Inferior parietal cortex (tissue), 1 donor: ENCODE measurements around the gene PCGF5.
A peak's percentile ranks its signal among the peaks of the same experiment; 100 is the strongest.
"Not testable (repeated sequence)": the region's sequence is repeated elsewhere in the genome, so short reads cannot be mapped to it uniquely, and the experiment has no call there.

Experiments
- DNase-seq: peaks from one replicate; pipeline ENCODE4 v3.0.0-alpha.2; 2016; ENCODE audit errors: extremely low spot score

Gene PCGF5

GRCh38 chr10:91210014-91210413 lies 10.4 kb upstream of the PCGF5 start:
- no peak for DNase-seq

- DNase-seq, result no peak
Observed at GRCh38 chr10:91210435-91210834, 10.0 kb upstream of the PCGF5 start.

GRCh38 chr10:91211675-91212074 lies 8.8 kb upstream of the PCGF5 start:
- DNase-seq, result no peak

- DNase-seq, result no peak
Observed at GRCh38 chr10:91214911-91215310, 5.6 kb upstream of the PCGF5 start.

- DNase-seq, result no peak
Observed at GRCh38 chr10:91215384-91215783, 5.1 kb upstream of the PCGF5 start.

GRCh38 chr10:91219371-91220193 lies 881 bp upstream of the PCGF5 start:
- no peak for DNase-seq

GRCh38 chr10:91220954-91221675 lies 652 bp downstream of the PCGF5 start:
- DNase-seq, result no peak

- DNase-seq, result no peak
Observed at GRCh38 chr10:91226093-91226492, 5.6 kb downstream of the PCGF5 start.

- DNase-seq, result no peak
Observed at GRCh38 chr10:91227576-91227975, 7.1 kb downstream of the PCGF5 start.

- DNase-seq, result no peak
Observed at GRCh38 chr10:91229683-91230082, 9.2 kb downstream of the PCGF5 start.

GRCh38 chr10:91238191-91238590 lies 17.7 kb downstream of the PCGF5 start:
- no peak for DNase-seq

- DNase-seq, result no peak
Observed at GRCh38 chr10:91239789-91240188, 19.3 kb downstream of the PCGF5 start.

GRCh38 chr10:91242940-91243339 lies 22.5 kb downstream of the PCGF5 start:
- DNase-seq, result no peak

GRCh38 chr10:91247360-91248111 lies 27.1 kb downstream of the PCGF5 start:
- no peak for DNase-seq

- no peak for DNase-seq
Observed at GRCh38 chr10:91249700-91250099, 29.2 kb downstream of the PCGF5 start.

GRCh38 chr10:91250341-91250740 lies 29.9 kb downstream of the PCGF5 start:
- peak; percentile 35 for DNase-seq

GRCh38 chr10:91251430-91252056 lies 31.1 kb downstream of the PCGF5 start:
- DNase-seq, result peak; percentile 92

GRCh38 chr10:91253300-91253699 lies 32.8 kb downstream of the PCGF5 start:
- no peak for DNase-seq

GRCh38 chr10:91257310-91257709 lies 36.8 kb downstream of the PCGF5 start:
- no peak for DNase-seq

- not testable (repeated sequence) for DNase-seq
Observed at GRCh38 chr10:91260417-91260816, 40.0 kb downstream of the PCGF5 start.

GRCh38 chr10:91271886-91272285 lies 51.4 kb downstream of the PCGF5 start:
- no peak for DNase-seq
